C4-2B (cell line): Measurements from ENCODE around the gene P2RX7.

Source experiments
- ZFX ChIP-seq: fragments of 450-650 bp; IDR thresholded peaks from 2 replicates; pipeline ENCODE4 v1.6.1; 2017
- TF ChIP-seq, protein P1 (sequence below): fragments of 450-650 bp; conservative IDR thresholded peaks from 2 replicates; pipeline ENCODE4 v1.5.1; 2017; ENCODE audit warnings: mild to moderate bottlenecking

DNA sequence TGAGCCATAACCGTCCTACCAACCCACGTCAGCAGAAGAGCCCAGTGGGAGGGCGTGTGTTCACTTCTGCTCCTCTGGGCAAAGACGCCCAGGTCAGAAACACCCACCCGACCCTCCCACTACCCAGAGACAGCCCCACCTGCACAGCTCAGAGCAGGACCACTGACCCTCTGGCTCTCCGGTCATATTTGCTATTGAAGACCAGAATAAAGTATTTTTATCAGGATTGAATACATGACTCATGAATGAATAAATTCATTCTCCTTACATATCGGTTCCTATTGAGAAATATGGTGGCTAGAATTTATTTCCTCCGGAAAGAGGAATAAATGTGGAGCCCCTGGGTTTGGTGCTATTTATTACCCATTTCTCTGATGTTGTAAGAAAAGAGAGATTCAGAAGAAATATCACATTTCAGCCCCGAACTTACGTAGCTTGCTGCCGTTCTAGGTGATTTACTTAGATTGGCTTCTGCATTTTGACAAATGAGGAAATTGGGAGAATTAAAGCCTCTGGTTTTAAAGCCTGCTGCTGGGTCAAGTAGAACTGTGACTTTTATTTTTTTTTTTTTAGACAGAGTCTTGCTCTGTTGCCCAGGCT lies 36.4 kb upstream of the P2RX7 start:
- TF ChIP-seq, protein P1, sequence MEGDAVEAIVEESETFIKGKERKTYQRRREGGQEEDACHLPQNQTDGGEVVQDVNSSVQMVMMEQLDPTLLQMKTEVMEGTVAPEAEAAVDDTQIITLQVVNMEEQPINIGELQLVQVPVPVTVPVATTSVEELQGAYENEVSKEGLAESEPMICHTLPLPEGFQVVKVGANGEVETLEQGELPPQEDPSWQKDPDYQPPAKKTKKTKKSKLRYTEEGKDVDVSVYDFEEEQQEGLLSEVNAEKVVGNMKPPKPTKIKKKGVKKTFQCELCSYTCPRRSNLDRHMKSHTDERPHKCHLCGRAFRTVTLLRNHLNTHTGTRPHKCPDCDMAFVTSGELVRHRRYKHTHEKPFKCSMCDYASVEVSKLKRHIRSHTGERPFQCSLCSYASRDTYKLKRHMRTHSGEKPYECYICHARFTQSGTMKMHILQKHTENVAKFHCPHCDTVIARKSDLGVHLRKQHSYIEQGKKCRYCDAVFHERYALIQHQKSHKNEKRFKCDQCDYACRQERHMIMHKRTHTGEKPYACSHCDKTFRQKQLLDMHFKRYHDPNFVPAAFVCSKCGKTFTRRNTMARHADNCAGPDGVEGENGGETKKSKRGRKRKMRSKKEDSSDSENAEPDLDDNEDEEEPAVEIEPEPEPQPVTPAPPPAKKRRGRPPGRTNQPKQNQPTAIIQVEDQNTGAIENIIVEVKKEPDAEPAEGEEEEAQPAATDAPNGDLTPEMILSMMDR, result peak; percentile 56
- TF ChIP-seq ZFX, result no peak
